Measurements from ENCODE around the gene SMAP1. TPM values are rescaled to one million over a fixed set of nuclear protein-coding genes. Genes with fewer than 3 reads are reported as not detected.

The SMAP1 gene
- 18.8 and 21.1 TPM in 2 replicates for total RNA-seq

DNA sequence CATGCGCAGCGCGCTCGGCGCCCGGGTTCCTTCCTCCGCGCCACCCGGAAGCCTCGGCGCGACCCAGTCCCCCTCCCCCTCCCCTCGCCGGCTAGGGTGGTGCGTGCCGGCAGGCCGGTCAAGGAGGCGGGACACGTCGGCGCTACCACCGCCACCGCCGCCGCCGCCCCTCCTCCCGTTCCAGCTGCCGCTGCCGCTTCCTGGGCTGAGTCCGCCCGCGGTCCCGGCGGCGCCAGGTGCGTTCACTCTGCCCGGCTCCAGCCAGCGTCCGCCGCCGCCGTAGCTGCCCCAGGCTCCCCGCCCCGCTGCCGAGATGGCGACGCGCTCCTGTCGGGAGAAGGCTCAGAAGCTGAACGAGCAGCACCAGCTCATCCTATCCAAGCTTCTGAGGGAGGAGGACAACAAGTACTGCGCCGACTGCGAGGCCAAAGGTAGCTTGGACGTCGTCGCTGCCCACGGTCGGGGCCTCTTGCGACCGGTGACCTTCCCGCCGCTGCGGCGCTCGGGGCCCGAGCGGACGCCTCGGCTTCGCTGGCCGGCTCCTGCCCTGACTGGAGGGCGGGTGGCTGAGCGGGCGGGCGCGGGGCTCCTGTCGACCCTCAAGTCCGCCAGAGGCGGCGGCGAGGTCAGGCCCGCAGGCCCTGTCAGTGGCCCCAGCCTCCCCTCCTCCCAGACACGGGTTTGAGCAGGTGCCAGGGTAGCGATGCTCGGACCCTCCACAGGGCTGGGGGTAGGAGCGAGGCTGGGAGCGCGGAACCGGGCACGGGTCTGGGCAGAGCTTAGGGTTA lies at the start of gene SMAP1:
Gene SMAP1 (plus strand): TSS at position 173 of the 788 bp plus-strand sequence. CDS start 141 bp downstream, at position 314.

Other genes with a start within 250 kb of the SMAP1 start
- 3.5 and 3.6 TPM in 2 replicates for gene SDHAF4, start 101.0 kb upstream of the SMAP1 start, total RNA-seq